Loucy (cell line): ENCODE results near the gene WFDC2.

ENCODE experiments used
- CTCF ChIP-seq: fragments of 200-600 bp; sonication (generic); conservative IDR thresholded peaks from 2 replicates; pipeline ENCODE4 v1.5.1; 2014; ENCODE audit warnings: mild to moderate bottlenecking, antibody characterized with exemption, low read length
- EZH2phosphoT487 ChIP-seq: fragments of 200-600 bp; IDR thresholded peaks from 2 replicates; pipeline ENCODE4 v1.6.1; 2018; ENCODE audit warnings: antibody characterized with exemption, mild to moderate bottlenecking, moderate library complexity, borderline replicate concordance

DNA sequence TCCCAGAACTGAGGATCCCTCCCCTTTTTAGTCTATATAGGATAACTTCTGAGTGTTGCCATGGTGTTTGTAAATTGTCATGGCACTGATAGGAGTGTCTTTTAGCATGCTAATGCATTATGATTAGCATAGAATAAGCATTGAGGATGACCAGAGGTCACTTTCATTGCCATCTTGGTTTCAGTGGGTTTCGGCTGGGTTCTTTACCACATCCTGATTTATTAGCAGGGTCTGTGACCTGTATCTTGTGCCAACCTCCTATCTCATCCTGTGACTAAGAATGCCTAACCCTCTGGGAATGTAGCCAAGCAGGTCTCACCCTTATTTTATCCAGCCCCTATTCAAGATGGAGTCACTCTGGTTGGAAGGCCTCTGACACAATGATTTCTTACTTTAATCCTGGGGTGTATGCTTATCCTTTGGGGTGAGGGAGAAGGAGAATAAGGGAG, 19.6 kb downstream of the WFDC2 start:
- TF ChIP-seq CTCF (no peak), EZH2phosphoT487 (no peak)
